GM21529 (cell line): ENCODE results near the gene ARTN.

Experiments used
- ATAC-seq: cut with Tn5 transposase; IDR thresholded peaks from one replicate; pipeline ENCODE4 v1.9.1; 2021; ENCODE audit not compliant: unreplicated experiment

Gene ARTN

DNA sequence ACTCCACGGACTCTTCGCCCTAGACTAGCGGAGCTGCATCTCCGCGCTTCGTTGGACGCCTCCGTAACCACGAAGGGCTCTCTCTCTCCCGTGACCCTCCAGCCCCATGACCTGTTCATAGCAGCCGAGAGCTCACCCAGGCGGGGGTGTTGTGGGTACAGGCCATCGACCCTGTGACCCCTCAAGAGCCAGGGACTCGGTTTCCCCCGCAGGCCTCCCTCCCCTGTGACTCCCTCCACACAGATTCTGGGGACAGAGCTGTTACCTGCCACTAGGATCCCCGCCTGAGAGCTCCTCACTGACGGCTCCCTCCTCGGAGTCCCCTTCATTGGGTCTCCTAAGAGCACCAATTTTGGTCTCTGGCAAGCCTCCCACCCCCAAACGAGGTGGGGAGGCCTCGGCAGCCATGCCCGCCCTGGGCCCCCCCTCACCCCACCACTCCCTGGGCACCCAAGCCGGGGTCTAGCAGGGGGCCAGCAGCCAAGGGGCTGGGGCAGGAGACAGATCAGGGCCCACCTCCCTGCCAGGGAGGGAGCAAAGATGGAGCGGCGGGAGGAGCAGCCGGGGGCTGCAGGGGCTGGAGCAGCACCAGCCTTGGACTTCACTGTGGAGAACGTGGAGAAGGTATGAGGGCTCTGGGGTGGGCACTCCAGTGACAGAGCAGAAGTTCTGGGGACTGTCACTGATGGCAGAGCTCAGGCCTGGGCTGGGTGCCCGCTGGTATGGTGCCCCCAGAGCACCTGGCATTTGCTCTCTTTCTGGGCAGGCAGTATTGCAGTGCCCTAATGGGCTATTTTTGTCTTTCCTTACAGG, 13.7 kb downstream of the ARTN start:
- ATAC-seq = no peak

DNA sequence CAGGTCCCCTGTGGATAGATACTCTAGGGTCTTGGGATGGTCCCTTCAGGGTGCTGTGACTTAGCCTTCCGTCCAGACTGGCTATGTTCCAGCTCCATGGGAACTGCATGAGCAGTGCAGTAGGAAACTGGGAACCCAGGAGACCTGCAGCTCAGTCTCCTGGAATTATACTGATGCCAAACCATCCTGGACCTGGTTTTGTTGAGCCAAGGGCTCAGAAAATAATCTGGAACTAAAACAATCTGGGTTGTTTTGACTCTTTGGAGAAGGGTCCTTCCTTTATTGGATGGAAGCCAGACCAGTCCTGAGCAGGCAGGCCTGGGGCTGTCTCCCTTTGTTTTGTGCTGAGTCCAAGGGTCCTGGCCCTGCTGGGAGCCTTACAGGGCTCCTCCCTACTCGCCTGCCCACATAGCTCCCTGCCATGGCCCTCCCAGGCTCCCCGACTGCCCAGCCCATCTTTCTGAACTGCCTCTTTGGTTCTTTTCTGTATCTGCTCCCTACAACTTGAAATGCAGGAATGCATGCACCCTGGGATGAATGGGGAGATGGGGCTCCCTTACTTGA, 14.4 kb downstream of the ARTN start:
- no peak for ATAC-seq

DNA sequence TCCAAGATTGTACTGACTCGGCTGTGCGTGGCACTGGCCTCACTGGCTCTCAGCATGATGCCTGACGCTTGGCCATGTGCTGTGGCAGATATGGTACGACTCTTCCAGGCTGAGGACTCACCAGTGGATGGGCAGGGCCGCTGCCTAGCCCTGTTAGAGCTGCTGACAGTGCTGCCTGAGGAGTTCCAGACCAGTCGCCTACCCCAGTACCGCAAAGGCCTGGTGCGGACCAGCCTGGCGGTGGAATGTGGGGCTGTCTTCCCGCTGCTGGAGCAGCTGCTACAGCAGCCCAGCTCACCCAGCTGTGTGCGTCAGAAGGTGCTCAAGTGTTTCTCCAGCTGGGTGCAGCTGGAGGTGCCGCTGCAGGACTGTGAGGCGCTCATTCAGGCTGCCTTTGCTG, 16.1 kb downstream of the ARTN start:
- no peak for ATAC-seq

- no peak for ATAC-seq
Observed at GRCh38 chr1:43951021-43951985, 17.7 kb downstream of the ARTN start.

DNA sequence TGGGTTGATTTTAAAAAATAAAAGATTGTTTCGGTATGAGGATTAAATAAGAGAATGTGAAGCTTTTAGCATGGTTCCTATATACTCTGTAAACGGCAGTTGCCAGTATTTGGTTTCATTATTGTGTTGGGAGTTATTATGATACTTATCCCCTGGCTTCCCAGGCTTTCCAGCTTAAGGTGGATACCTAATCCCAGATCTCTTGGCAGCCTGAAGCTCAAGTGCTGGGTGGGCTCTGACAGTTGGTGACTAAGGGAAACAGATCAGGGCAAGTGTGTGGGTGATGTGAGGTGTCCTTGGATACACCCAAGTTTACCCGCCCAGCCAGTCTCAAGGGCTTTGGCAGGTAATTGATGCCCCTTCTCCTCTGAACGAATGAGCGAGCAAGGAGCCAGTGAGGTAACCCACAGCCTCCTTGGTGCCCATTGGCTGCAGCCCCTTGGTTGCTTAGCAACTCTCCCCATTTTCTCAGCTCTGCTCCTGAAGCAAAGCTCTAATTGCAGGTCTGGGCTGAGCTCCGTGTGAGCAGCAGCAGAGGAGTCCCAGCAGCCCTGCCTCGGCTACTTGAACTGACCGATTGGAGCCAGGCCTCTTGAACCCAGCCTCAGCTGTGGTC, 19.2 kb downstream of the ARTN start:
- ATAC-seq = no peak

- ATAC-seq = no peak
Observed at GRCh38 chr1:43953361-43953760, 19.8 kb downstream of the ARTN start.

GRCh38 chr1:43954036-43954435, 20.4 kb downstream of the ARTN start:
- no peak for ATAC-seq

GRCh38 chr1:43956234-43956633, 22.6 kb downstream of the ARTN start:
- no peak for ATAC-seq

GRCh38 chr1:43957407-43958040, 23.9 kb downstream of the ARTN start:
- ATAC-seq = no peak

DNA sequence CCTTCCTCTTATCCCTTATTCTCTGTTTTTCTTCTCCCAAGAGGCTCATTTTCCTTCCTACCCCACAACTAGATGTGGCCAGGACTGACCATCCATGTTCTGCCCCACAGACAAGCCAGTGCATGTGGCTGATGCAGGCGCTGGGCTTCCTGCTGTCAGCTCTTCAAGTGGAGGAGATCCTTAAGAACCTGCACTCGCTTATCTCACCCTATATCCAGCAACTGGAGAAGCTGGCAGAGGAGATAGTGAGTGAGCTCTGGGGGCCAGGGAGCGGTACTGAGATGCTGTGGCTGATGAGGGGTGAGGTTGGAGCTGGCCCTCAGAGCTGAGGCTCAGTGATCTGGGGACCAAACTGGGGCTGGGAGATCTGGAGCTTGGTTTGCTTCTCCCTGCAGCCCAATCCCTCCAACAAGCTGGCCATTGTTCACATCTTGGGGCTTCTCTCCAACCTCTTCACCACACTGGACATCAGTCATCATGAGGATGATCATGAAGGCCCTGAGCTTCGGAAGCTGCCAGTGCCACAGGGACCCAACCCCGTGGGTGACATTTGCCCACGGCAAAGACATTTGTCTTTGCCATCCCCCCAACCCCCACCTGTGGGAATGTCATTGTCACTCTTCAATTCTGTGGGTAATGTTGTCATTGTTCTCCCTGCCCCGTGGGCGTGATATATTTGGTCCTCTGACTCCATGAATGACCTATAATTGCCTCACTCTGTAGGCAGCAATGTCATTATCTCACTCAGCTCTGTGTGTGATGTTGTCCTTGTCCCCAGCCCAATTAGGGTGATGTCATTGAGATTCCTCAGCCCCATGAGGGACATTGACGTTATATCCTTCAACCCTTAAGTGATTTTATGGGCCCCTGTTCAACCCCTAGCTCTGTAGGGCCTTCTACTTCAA, 25.0 kb downstream of the ARTN start:
- ATAC-seq = no peak

DNA sequence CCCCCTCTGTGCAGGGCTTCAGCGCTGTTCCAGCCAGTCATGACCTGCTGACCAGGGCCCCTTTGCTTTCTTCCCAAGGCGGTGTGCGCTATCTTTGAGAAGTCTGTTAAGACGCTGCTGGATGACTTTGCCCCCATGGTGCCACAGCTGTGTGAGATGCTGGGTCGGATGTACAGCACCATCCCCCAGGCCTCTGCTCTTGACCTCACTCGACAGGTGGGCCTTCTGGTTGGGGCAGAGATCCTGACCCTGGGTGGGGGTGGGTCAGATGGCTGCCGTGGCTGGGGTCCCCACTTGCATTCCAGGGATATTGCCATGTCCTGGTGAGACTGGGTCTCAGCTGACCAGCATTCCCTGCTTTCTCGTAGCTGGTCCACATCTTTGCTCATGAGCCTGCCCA, 27.2 kb downstream of the ARTN start:
- no peak for ATAC-seq

GRCh38 chr1:43961692-43962091, 28.1 kb downstream of the ARTN start:
- no peak for ATAC-seq

- ATAC-seq = no peak
Observed at GRCh38 chr1:43962324-43962723, 28.7 kb downstream of the ARTN start.

- no peak for ATAC-seq
Observed at GRCh38 chr1:43963006-43963405, 29.4 kb downstream of the ARTN start.

- ATAC-seq = no peak
Observed at GRCh38 chr1:43963890-43964289, 30.3 kb downstream of the ARTN start.

- ATAC-seq = no peak
Observed at GRCh38 chr1:43965316-43965715, 31.7 kb downstream of the ARTN start.

DNA sequence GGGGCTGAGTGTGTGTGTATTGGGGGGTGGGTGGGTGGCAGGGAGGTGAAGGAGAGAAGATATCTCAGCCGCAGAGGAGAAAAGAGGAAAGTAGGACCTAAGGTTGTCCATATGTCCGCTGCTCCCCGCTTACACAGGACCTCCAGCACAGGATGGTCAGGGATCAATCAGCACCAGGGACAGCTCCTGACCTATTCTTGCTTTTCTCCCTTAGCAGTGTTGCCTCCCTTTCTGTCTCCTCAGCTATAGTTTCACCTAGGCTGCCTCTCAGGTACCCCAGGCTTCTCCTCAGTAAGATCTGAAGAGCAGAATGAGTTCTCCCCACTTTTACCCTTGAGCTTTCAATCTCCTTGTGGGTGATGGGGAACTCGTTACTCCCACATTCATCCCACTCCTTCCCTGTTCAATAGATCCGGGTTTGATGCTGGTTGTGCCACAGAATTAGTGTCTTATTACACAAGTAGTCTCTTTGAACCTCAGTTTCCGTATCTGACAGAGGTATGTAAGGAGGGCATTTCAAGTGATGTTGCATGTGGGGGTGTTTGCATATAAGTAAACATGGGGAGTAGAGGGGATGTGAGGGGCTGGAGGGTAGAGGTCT, 34.8 kb downstream of the ARTN start:
- ATAC-seq = no peak

- no peak for ATAC-seq
Observed at GRCh38 chr1:43969416-43969745, 35.8 kb downstream of the ARTN start.

DNA sequence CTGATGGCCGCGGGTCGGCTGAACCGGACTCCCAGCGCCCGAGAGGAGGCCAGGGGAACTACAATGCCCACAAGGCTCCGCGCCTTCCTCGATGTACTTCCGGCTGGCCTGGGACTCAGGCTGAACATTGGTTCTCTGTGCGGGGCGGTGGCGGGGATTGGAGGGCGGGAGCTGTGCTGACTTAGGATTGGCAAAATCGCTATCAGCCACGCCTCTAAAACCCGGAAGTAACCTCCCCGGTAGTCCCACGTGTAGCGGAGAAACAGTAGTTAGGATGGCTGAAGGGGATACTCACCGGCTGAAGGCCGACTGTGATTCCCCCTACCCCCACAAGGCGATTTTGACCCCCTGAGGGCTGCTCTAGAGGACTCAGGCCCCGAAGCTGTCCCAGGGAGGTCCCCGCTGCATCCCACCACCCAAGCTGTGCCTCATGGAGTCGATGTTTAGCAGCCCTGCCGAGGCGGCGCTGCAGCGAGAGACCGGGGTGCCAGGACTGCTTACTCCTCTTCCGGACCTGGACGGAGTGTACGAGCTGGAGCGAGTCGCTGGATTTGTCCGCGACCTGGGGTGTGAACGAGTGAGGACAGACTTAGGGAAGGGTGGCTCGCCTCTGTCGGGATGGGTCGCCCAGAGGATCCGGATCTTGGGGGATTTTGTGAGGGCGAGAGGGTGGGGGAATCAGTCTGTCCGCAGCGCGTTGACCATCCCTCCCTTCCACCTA, 36.3 kb downstream of the ARTN start, which contains the start of gene DPH2:
DPH2 (plus strand) TSS at position 265 of the 721 bp plus-strand sequence; CDS start at position 431, 166 bp downstream.
- peak; percentile 82 for ATAC-seq
